K562 (cell line): ENCODE measurements around the gene PPP4C. TPM values are rescaled to one million over a fixed set of nuclear protein-coding genes. Genes with fewer than 3 reads are reported as not detected.

Experiments
- CCNT2 ChIP-seq: IDR thresholded peaks from 2 replicates; pipeline ENCODE4 v1.6.1; 2011; ENCODE audit warnings: borderline replicate concordance, low read depth, mild to moderate bottlenecking, moderate library complexity, mixed read lengths, low read length; ENCODE audit not compliant: insufficient read length; ENCODE audit errors: extremely low read depth
- CSDE1 ChIP-seq, 2 experiments: fragments of 450-650 bp; IDR thresholded peaks; 2 replicates each; pipeline ENCODE4 v1.6.1; 2016; ENCODE audit warnings: mild to moderate bottlenecking in 1 of 2
- CUX1 ChIP-seq: fragments of 200-800 bp; sonication (Bioruptor generic); IDR thresholded peaks from 2 replicates; pipeline ENCODE4 v1.6.1; 2016; ENCODE audit warnings: missing genetic modification characterization, missing compliant biosample characterization
- FOXM1 ChIP-seq, 2 experiments: fragments of 450-650 bp in 1 of 2; sonication (generic) in 1 of 2; formaldehyde crosslinking in 1 of 2; IDR thresholded peaks; 2 replicates each; pipeline versions ENCODE4 v1.6.1 to v1.9.0; 2017 to 2022; ENCODE audit warnings: low read depth in 2 of 2, mild to moderate bottlenecking in 2 of 2, missing genetic modification reagents in 1 of 2, moderate library complexity in 1 of 2
- HEY1 ChIP-seq: fragments of 250-450 bp; sonication (Bioruptor Pico); IDR thresholded peaks from 2 replicates; pipeline ENCODE4 v1.5.0; 2020; ENCODE audit warnings: mild to moderate bottlenecking, moderate library complexity, borderline replicate concordance
- JUN ChIP-seq, 2 experiments: sonication (generic) in 1 of 2; formaldehyde crosslinking in 1 of 2; IDR thresholded peaks; 2 replicates each; pipeline versions ENCODE4 v1.6.1 to v1.8.0; 2012 to 2022; ENCODE audit warnings: borderline replicate concordance in 2 of 2, mild to moderate bottlenecking in 2 of 2, improper control_type of control experiment in 1 of 2, low read depth in 1 of 2, low read length in 1 of 2, missing genetic modification reagents in 1 of 2
- KAT7 ChIP-seq: sonication (generic); formaldehyde crosslinking; IDR thresholded peaks from 2 replicates; pipeline ENCODE4 v1.8.0; 2022; ENCODE audit warnings: missing genetic modification reagents, mild to moderate bottlenecking, borderline replicate concordance
- MTF1 ChIP-seq: fragments of 250-450 bp; sonication (Bioruptor Pico); IDR thresholded peaks from 2 replicates; pipeline ENCODE4 v1.9.0; 2021; ENCODE audit warnings: moderate library complexity, mild to moderate bottlenecking, inconsistent platforms, borderline replicate concordance
- REST ChIP-seq, 2 experiments: fragments of 450-650 bp; formaldehyde crosslinking in 1 of 2; IDR thresholded peaks; 2 replicates each; pipeline versions ENCODE4 v1.4.0 to v1.6.1; 2014 to 2020; ENCODE audit warnings: mild to moderate bottlenecking in 2 of 2, borderline replicate concordance in 1 of 2, low read depth in 1 of 2
- ZBTB1 ChIP-seq: sonication (generic); formaldehyde crosslinking; IDR thresholded peaks from 2 replicates; pipeline ENCODE4 v1.8.1; 2023; ENCODE audit warnings: missing genetic modification reagents, low read depth, mild to moderate bottlenecking, borderline replicate concordance
- ZNF143 ChIP-seq: sonication (generic); formaldehyde crosslinking; IDR thresholded peaks from 2 replicates; pipeline ENCODE4 v1.9.0; 2022; ENCODE audit warnings: mild to moderate bottlenecking, missing genetic modification reagents
- polyA plus RNA-seq, 8 experiments: library from polyadenylated mRNA; depleted of rRNA in 4 of 8; stranded (reverse) in 5 of 8; unstranded in 3 of 8; fragments of >200 nt; fragmentation: Nextera tagmentation in 2 of 8; fragmentation: Illumina TruSeq in 1 of 8; extraction: Ambion mirVana in 2 of 8; extraction: Trizol in 1 of 8; gene quantifications; 2 replicates each; pipeline versions ENCODE4 v1.2.1 to v1.2.3, GENCODE V29; 2011 to 2014; ENCODE audit warnings: inconsistent platforms in 1 of 8, missing spikeins in 1 of 8
- total RNA-seq, 7 experiments: library from RNA; depleted of rRNA in 6 of 7; stranded (reverse); fragments of >200 nt in 6 of 7; fragmentation: Illumina TruSeq in 2 of 7; extraction: Trizol in 2 of 7; gene quantifications; 2 replicates each; pipeline versions ENCODE4 v1.2.1 to v1.2.3, GENCODE V29; 2011 to 2021; ENCODE audit warnings: low replicate concordance in 1 of 7

Gene PPP4C
- total and polyA plus RNA-seq, 9 of the 15 experiments (the other 6 are each of a cell fraction or from before 2014, with no cell fraction given), result 3.5 to 183 (median 131) TPM

GRCh38 chr16:30091474-30092372 is 15.9 kb downstream of the PPP4C start, which contains the start of gene TBX6 (continued):
- TF ChIP-seq REST (IDR thresholded peaks at IDR 0.05; ENCODE audit: borderline replicate concordance) (peak; percentile 55), REST (CRISPR knock-in tag; IDR thresholded peaks at IDR 0.05; ENCODE audit: low read depth) (peak; percentile 22; the same call in 1 of the 2 replicates), KAT7 (CRISPR knock-in tag) (peak; percentile 96; the same call in 1 of the 2 replicates), HEY1 (CRISPR knock-in tag) (no peak), ZNF143 (CRISPR knock-in tag) (peak; percentile 100), ZBTB1 (CRISPR knock-in tag) (no peak), CSDE1 (IDR thresholded peaks at IDR 0.05) (no peak), MTF1 (CRISPR knock-in tag) (no peak), JUN (IDR thresholded peaks at IDR 0.05; ENCODE audit: borderline replicate concordance, low read depth, low read length) (peak; percentile 48; the same call in 1 of the 2 replicates), JUN (CRISPR knock-in tag; IDR thresholded peaks at IDR 0.05; ENCODE audit: borderline replicate concordance) (no peak), CCNT2 (peak; percentile 88), FOXM1 (IDR thresholded peaks at IDR 0.05; ENCODE audit: low read depth) (no peak), FOXM1 (CRISPR knock-in tag; IDR thresholded peaks at IDR 0.05; ENCODE audit: low read depth) (no peak), CUX1 (CRISPR knock-in tag) (no peak)
